ENCODE measurements around the gene SLC39A9. TPM values are rescaled to one million over a fixed set of nuclear protein-coding genes. Genes with fewer than 3 reads are reported as not detected.

SLC39A9 gene
- total RNA-seq, 2 donors from 2014 or later, result 43.9 to 61.1 TPM

DNA sequence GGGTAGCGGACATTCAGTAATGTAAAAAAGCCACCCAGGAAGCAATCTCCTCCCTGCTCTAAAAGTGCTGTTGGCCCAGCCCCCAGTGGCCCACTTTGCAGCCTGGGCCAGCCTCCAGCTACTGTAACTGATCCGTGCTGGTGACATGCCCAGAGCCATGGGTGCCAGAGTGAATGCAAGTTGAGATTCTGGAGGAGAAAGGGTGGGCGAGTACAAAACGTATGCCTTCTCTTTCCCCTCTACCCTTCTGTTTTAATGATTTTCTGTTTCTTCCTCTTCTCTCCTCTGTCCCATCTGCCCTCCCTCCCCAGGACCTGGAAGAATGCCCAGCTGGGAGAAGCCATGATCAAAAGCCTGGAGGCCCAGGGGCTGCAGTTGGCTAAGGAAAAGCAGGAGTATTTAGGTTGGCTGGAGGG, 102.9 kb downstream of the SLC39A9 start:
- H3K27me3 Mint-ChIP-seq, result no peaks in the 10 kb centered on the region
- H3K9me3 Mint-ChIP-seq, result no peaks in the 10 kb centered on the region
- H3K27ac Mint-ChIP-seq, result no peak overlapping the region
- no peak overlapping the region for H3K4me3 Mint-ChIP-seq
- H3K36me3 Mint-ChIP-seq (ENCODE audit: low read depth), result no peaks in the 10 kb centered on the region
- ATAC-seq (replicated peaks), result no peak
- H3K4me1 Mint-ChIP-seq, result no peaks in the 10 kb centered on the region

DNA sequence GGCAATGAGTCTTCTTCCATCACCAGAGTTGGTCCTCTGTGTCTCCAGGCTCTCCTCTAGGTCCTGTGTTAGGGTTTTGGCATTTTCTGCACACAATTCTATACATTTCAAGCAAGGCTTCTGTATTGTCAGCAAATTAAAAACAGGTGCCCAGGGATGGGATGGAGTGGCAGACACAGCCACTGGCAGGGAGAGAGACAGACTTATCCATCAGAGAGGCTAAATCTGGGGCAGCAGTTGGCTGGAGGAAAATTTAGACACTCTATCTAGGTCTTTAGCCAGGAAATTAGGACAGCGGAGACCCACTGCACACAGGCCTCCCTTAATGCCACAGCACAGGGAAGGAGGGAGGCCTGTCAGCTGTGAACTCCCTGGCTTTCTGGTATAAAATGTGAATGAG, 106.3 kb downstream of the SLC39A9 start:
- no peaks in the 10 kb centered on the region for H3K36me3 Mint-ChIP-seq (ENCODE audit: low read depth)

DNA sequence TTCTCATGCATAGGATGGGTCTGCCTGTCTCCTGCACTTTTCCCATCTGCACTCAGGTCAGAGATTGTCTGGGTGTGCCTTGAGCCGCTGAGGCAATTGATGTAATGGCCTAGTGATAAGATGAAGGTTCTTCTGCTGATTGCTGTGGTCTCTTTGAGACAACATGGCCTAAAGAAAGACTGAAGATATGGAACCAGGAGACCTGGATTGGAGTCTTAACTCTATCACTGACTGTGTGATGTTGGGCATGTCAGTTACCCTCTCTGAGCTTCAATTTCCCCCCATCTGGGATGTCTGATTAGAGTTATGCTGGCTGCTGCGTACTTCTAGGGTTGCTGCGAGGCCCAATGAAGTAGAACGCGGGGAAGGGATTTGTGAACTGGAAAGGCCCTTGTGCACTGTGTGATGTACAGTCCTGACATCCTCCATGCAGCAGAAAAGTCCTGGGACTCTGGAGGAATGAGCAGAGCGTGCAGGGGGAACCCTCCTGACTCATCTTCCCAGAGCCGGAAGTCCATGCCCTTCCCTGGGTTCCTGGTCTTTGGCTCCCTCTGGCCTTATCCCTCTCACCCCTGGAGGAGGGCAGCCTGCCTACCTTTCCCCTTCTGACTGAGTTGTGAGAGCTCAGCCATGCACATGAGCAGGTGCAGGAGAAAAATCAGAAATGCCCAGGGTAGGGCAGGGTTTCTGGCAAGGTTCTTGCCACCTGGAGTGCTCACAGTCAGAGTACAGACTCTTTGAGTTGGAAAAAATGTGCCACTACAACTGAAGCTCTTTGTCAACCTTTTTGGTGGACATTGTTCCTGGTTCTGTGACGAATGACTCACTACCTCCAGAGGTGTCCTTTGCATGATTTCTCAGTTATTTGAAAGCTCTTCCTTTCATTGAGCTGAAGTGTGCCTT, 107.1 kb downstream of the SLC39A9 start:
- ATAC-seq (replicated peaks), result no peak
- H3K36me3 Mint-ChIP-seq (ENCODE audit: low read depth), result no peaks in the 10 kb centered on the region
- no peak overlapping the region for H3K4me3 Mint-ChIP-seq
- no peaks in the 10 kb centered on the region for H3K9me3 Mint-ChIP-seq
- no peaks in the 10 kb centered on the region for H3K4me1 Mint-ChIP-seq
- H3K27me3 Mint-ChIP-seq, result no peaks in the 10 kb centered on the region
- no peak overlapping the region for H3K27ac Mint-ChIP-seq

More for the DNA sequence above, 106.3 kb downstream of the SLC39A9 start:
- H3K9me3 Mint-ChIP-seq, result no peaks in the 10 kb centered on the region
- H3K27me3 Mint-ChIP-seq, result no peaks in the 10 kb centered on the region
- H3K4me1 Mint-ChIP-seq, result no peaks in the 10 kb centered on the region
- H3K27ac Mint-ChIP-seq, result no peak overlapping the region
- H3K4me3 Mint-ChIP-seq, result no peak overlapping the region
- no peak for ATAC-seq (replicated peaks)

DNA sequence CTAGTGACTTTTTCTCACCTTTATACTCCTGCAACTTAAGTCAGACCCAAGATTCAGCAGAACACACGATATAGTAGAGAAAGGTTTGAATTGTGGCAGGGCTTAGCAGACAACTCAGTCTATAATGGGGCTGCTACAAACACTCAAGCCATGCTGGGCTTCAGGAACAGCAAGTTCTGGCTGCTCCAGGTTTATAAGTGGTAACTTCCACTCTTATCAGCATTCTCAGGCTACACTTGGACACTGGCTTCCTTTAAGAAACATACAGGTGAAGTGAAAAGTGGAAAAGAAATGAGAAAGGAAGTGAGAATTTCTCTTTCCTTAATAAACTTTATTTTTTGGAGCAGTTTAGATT, 107.7 kb downstream of the SLC39A9 start:
- H3K4me1 Mint-ChIP-seq, result no peaks in the 10 kb centered on the region
- no peaks in the 10 kb centered on the region for H3K27me3 Mint-ChIP-seq
- H3K36me3 Mint-ChIP-seq (ENCODE audit: low read depth), result no peaks in the 10 kb centered on the region
- no peak for ATAC-seq (replicated peaks)
- H3K4me3 Mint-ChIP-seq, result no peak overlapping the region
- no peaks in the 10 kb centered on the region for H3K9me3 Mint-ChIP-seq
- H3K27ac Mint-ChIP-seq, result no peak overlapping the region

Other genes with a start within 250 kb of the SLC39A9 start
- gene DCAF5, start 245.6 kb upstream of the SLC39A9 start, total RNA-seq, result 10 to 100 TPM; 31.4 to 37.7 TPM
- gene EXD2, start 207.2 kb upstream of the SLC39A9 start, total RNA-seq, result 10 to 100 TPM in 1 of 2 donors, 1 to 10 TPM in 1; 9.2 to 11.8 TPM
- gene GALNT16, start 138.5 kb upstream of the SLC39A9 start, total RNA-seq, result under 1 TPM; 0.06 to 0.66 TPM
- gene ERH, start 393 bp upstream of the SLC39A9 start, total RNA-seq, result 100 to 1,000 TPM; 198 to 374 TPM
- gene PLEKHD1, start 86.0 kb downstream of the SLC39A9 start, total RNA-seq, result under 1 TPM; 0.11 to 0.19 TPM
- not detected for gene CCDC177, start 176.2 kb downstream of the SLC39A9 start, total RNA-seq
- gene SUSD6, start 212.9 kb downstream of the SLC39A9 start, total RNA-seq, result 10 to 100 TPM; 76.9 to 96.4 TPM

Data from activated T-helper 17 cell treated with anti-CD3 and anti-CD28 coated beads, Interleukin-2, amount 50 U/mL, for 72 hours (primary cell).